ENCODE data around the gene HYOU1.
A peak's percentile ranks its signal among the peaks of the same experiment; 100 is the strongest.

The HYOU1 gene

DNA sequence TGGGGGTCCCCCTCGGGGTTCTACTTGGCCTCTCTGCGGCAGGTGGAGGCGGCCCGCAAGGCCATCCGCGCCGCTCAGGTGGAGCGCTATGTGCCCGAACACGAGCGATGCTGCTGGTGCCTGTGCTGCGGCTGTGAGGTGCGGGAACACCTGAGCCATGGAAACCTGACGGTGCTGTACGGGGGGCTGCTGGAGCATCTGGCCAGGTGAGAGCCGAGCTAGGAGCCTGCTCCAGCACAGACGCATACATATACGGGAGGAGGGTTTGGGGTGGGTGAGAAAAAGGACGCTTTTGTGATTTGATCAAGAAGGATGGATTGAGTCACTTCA lies 58.7 kb downstream of the HYOU1 start:
- H3K9me3 ChIP-seq: no peaks in the 10 kb centered on the region
- H3K4me3 ChIP-seq (ENCODE audit: low read depth in 1 of 2, low read length in 1 of 2): peak overlapping the region; percentile 65 to 76
- TF ChIP-seq, protein P1, sequence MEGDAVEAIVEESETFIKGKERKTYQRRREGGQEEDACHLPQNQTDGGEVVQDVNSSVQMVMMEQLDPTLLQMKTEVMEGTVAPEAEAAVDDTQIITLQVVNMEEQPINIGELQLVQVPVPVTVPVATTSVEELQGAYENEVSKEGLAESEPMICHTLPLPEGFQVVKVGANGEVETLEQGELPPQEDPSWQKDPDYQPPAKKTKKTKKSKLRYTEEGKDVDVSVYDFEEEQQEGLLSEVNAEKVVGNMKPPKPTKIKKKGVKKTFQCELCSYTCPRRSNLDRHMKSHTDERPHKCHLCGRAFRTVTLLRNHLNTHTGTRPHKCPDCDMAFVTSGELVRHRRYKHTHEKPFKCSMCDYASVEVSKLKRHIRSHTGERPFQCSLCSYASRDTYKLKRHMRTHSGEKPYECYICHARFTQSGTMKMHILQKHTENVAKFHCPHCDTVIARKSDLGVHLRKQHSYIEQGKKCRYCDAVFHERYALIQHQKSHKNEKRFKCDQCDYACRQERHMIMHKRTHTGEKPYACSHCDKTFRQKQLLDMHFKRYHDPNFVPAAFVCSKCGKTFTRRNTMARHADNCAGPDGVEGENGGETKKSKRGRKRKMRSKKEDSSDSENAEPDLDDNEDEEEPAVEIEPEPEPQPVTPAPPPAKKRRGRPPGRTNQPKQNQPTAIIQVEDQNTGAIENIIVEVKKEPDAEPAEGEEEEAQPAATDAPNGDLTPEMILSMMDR (IDR thresholded peaks at IDR 0.05): no peak
- H3K27me3 ChIP-seq: no peaks in the 10 kb centered on the region
- peak overlapping the region; percentile 77 for H3K27ac ChIP-seq
- H3K36me3 ChIP-seq: peaks cover 31% of the 10 kb centered on the region
- H3K4me1 ChIP-seq (ENCODE audit: control insufficient read depth in 1 of 2, insufficient read depth in 1 of 2, low read depth in 1 of 2, low read length in 1 of 2): peaks cover 18 to 20% of the 10 kb centered on the region in 2 experiments

DNA sequence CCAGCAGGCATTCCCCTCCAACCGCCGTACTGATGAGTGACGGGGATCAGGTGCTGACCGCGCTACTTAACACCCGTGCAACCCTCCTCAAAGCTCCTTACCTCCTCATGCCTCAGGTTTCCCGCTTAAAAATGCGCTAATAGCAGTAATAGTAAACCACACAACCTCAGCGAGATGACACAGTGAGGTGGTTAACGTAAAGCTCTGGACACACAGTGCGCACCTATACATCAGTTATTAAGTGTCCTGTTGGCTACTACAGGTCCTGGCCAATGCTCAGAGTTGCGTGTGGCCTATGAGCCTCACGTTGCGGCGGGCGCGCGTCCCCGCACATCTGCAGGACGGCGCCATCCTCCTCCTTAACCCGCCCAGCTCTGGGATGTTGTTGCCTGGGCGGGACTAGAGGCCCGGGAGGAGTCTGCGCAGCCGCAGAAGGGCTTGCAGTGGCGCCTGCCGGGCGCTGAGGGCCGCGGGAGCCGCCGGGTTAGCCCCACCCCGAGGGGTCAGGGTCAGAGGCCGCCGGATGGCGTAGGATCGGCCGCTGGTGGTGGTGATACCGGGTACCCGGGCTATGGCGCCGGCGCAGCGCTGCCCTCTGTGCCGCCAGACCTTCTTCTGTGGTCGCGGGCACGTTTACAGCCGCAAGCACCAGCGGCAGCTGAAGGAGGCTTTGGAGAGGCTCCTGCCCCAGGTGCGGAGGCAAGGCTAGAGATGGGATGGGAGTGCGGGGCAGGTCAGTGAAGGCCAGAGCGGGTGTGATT lies 59.2 kb downstream of the HYOU1 start, which contains the start of gene CENATAC:
TSS of gene CENATAC (plus strand) at position 512 of the 761 bp plus-strand sequence. CDS start at position 572, 60 bp downstream.
- Histone ChIP-seq H3K9me3 (no peaks in the 10 kb centered on the region), H3K4me1 (ENCODE audit: control insufficient read depth in 1 of 2, insufficient read depth in 1 of 2, low read depth in 1 of 2, low read length in 1 of 2) (peaks cover 18 to 20% of the 10 kb centered on the region in 2 experiments), H3K27ac (peak within 1 kb of the TSS; percentile 77), H3K36me3 (peaks cover 29% of the 10 kb centered on the region), H3K27me3 (no peaks in the 10 kb centered on the region), H3K4me3 (ENCODE audit: low read depth in 1 of 2, low read length in 1 of 2) (peak within 1 kb of the TSS; percentile 65 to 76)
- TF ChIP-seq, protein P1 (IDR thresholded peaks at IDR 0.05): peak; percentile 79

GRCh38 chr11:118996926-118997626 lies 59.9 kb downstream of the HYOU1 start:
- TF ChIP-seq, protein P1 (IDR thresholded peaks at IDR 0.05): no peak
- Histone ChIP-seq H3K4me3 (ENCODE audit: low read depth in 1 of 2, low read length in 1 of 2) (peak overlapping the region; percentile 65 to 76), H3K9me3 (no peaks in the 10 kb centered on the region), H3K4me1 (ENCODE audit: control insufficient read depth in 1 of 2, insufficient read depth in 1 of 2, low read depth in 1 of 2, low read length in 1 of 2) (peaks cover 20 to 22% of the 10 kb centered on the region in 2 experiments), H3K27me3 (no peaks in the 10 kb centered on the region), H3K27ac (peak overlapping the region; percentile 77), H3K36me3 (peaks cover 22% of the 10 kb centered on the region)
